ENCODE data around the gene SLC25A13. TPM values are rescaled to one million over a fixed set of nuclear protein-coding genes. Genes with fewer than 3 reads are reported as not detected.

SLC25A13 gene
- total RNA-seq, 1 donor from 2014 or later = 10.5 TPM

DNA sequence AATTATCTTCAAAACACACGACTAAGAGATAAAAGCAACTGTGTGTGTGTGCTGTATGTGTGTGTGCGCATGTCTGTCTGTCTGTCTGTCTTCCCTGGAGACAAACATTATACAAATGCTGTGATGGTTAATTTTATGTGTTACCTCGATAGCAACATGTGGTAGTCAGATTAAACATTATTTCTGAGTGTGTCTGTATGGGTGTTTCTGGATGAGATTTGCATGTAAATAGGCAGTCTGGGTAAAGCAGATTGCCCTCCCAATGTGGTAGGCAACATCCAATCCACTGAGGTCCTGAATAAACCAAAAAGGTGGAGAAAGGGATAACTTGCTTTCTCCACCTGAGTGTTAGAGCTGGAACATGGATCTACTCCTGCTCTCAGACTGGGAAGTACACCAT lies 67.9 kb downstream of the SLC25A13 start:
- no peak for DNase-seq (ENCODE audit: low spot score)
- intact Hi-C loops (cut with DNase I) = no loop called here

DNA sequence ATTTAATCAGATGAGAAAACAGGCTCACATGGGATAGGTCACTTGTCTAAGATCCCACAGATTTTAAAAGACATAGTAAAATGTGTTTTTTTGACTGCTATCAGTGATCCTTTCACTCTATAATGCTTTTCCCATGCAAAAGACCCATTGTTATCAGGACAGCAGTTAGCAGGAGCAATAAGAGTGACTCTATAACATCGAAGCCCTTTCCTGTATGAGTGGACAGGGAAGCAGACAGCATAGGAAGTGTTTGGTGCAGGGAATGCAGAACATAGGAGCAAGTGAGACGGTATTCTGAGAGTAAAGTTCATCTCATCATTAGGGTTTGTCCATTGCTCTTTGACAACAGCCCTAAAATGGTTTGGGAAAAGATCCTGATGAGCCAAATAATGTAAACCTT lies 68.5 kb downstream of the SLC25A13 start:
- no peak for DNase-seq (ENCODE audit: low spot score)
- intact Hi-C loops (cut with DNase I) = no loop called here

DNA sequence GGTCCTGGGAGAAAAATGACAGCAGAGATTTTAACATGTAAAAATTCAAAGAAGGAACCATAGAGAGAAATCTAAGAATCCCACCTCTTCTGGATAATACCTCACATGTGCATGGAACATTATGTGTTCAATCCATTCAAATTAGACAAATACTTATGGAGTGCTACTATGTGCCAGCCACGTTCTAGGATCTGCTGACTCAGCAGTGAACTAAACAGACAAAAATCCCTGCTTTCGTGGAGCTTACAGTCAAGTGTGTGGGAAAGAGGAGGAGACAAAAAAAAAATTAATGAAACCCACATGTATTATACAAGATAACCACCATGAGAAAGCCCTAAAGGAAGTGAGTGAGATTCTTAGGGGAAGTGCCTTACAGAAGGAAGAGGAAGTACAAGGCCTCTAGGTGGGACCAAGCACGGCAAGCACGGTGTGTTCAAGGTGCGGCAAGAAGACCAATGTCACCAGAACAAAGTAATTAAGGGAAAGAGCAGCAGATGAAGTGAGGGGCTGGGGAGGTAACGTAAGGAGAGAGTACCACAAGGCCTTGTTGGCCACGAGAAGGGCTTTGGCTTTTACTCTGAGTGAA lies 71.0 kb downstream of the SLC25A13 start:
- intact Hi-C loops (cut with DNase I) = no loop called here
- DNase-seq (ENCODE audit: low spot score) = no peak

DNA sequence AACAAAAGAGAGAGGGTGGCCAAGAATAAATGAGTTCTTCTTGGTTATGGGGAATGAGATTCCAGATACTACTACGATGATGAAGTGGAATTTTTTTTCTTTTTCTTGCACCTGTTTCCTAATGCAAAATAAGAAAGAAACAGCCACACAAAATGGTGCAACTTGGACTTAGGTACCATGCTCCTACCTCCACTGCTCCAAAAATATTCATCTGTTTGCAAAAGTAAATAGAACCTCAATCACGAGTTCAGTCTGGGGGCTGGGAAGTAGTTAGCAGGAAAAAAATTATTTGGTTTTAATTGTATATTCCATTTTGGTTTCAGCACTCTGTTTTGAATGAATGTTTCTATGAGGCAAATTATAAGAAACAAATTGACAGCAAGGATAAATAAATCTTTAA lies 73.5 kb downstream of the SLC25A13 start:
- intact Hi-C loops (cut with DNase I) = no loop called here
- DNase-seq (ENCODE audit: low spot score) = no peak

DNA sequence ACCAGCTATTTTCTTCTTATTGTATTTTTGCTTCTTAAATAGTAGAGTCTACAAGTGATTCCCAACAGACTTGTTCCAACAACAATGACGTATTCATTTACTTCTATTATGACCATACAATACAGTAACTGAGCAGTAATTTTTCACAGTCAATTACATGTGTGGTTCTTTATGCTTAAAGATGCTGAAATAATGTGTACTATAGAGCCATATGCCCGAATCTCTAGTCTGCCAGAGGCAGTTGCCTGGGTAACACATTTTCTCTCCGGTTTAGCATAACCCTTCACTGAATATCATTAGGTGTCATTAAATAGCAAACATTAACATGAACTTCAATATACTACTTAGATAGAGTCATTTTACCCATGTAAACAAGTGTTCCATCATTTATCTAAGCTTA lies 75.0 kb downstream of the SLC25A13 start:
- no peak for DNase-seq (ENCODE audit: low spot score)
- intact Hi-C loops (cut with DNase I) = no loop called here

DNA sequence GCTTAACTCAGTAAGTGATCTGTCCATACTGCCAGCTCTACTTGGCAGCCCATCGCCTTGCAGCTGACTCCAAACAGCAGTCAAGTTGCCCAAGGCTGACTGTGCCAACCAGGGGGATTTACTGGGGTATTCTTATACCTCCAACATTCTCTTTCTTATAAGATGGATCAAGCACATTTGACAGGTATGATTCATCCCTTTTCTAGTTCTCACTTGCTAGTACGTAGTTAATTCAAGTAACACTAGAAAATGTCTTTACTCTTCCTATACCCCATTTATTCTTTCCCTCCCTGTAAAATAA lies 77.0 kb downstream of the SLC25A13 start:
- intact Hi-C loops (cut with DNase I) = no loop called here
- DNase-seq (ENCODE audit: low spot score) = no peak

DNA sequence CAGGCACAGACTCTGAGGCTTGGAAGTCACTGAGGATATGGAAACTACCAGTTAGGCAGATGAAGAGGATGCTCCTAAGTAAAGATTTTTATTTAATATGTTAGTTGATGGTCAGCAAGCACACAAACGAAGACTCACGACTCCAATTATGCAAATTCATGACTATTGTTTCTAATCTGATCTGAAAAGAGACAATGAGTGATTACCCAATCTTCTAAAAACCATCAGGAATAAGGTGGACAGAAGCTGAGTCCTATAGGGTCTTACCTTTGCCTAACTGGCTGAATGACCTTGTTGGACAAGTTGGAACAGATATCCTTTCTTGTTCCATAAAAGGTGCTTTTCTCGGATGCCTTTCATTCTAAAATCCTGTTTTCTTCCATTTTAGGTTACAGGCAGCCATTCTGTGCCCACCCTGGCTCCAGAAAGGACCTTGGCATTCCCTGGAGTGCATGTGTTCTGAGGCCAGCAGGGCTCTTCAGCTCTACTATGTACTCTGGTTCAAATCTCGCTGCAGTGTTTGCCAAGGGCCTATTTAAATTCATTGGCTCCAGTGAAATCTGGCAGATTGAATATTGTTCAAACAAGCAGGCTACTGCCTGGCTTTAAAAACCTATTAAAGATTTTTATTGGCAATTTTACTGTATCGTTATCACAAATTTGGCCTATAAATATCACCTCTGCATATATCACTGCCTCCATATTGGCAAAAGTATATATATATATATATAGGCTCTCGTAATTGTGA lies 77.5 kb downstream of the SLC25A13 start:
- DNase-seq (ENCODE audit: low spot score) = no peak
- intact Hi-C loops (cut with DNase I) = no loop called here

DNA sequence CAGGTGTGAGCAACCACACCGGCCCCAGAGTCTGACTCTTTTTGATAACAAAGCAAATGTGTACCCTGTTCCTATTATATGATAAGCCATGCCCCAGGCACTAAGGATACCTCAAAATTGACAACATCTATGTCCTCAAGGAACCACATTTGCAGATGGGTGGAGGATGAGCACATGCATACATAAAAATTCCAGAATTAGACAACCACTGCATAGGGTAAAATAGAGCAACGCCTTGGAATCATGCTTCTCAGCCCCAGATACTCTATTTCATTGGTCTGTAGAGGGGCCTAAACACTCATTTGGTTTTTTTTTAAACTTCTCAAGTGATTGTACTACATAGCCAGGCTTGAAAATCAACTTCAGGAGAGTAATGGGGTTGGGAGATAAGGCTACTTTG lies 78.7 kb downstream of the SLC25A13 start:
- intact Hi-C loops (cut with DNase I) = no loop called here
- no peak for DNase-seq (ENCODE audit: low spot score)

DNA sequence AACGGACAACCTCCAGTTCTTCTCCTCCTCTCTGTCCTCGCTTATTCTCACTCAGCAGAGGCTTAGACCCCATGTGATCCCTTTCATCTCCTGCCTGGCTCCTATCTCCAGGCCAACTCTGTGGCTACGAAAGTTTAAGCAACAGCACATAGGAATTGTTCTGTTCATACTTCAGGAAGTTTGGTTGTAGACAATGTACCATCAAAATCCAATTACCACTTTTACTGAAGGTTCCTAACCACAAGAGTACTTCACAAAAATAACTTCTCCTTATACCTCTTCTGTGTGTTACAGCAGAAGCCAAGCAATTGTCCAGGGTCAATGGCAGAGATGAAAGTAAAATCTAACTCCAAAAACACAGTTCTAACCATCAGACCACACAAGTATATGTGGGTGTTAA lies 80.0 kb downstream of the SLC25A13 start:
- DNase-seq (ENCODE audit: low spot score) = no peak
- intact Hi-C loops (cut with DNase I) = no loop called here

DNA sequence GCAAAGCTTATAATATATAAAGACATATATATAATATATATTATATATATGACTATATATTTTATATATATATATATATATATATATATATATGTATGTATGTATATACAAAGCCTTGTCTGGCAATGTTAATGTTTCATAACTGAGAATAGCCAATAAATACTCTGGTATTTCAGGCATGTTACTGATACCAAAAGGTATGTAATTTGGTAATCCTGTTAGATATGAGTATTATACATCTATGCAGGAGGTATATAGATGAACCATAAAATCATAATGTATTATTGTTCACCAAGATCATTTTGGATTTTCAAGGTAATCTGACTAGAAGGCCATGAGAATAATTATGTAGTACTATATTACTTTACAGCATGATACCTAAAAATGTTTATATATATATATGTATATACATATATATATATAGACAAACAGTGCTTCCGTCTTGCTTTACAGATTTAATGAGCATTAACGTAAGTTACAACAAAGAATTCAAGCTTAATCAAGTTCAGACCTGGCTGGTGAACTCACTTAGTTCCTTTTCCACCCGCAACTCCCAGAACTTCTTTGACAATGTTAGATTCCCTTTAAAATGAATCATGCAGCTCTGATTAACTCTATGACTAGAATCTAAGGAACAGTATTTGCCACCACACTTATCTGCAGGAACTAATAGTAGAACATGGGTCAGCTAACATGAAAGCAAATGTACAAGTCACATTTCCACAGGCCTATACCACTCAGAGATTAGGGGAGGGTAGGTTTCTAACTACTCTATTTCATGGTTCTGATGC lies 82.7 kb downstream of the SLC25A13 start:
- no peak for DNase-seq (ENCODE audit: low spot score)
- intact Hi-C loops (cut with DNase I) = loop anchor here (5.0 kb wide), 1 partner anchor 83 kb away; the partner anchor contains the start of gene SLC25A13

DNA sequence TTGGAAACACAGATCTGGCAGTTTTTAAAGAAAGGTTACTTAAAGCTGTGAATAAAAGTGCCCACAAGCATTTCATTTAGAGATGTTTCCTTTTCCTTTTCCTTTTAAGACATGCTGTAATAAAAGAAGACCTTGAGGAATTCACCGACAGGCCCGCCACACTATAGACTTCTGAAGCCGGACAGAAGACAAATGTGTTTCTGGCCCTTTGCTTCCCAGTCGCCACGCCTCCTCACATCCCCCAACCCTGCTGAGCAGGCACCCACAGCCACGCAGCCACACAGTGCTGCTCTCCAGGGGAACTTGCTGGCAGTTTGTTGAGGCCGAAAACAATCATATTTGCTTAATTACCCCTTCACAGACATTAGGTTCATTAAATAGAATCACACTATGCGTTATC lies 83.4 kb downstream of the SLC25A13 start:
- intact Hi-C loops (cut with DNase I) = loop anchor here (5.0 kb wide), 1 partner anchor 84 kb away; the partner anchor contains the start of gene SLC25A13
- no peak for DNase-seq (ENCODE audit: low spot score)

DNA sequence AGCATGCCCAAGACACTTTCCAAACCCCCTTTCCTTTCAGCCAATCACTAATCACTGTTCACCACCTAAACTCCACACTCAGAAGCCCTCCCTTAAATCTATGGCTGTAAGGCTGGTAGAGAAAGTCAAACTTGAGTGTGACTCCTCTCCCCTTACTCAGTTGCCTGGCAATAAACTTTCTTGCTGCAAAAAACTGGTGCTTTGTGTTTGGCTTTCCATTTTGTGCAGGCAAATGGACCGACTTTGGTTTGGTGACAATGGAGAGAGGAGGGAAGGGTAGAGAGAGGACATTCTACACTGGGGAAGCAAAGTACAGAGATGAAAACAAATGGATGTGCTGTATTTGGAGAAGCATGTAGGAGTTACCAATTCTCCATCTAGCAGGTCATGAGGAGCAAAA lies 84.9 kb downstream of the SLC25A13 start:
- no peak for DNase-seq (ENCODE audit: low spot score)
- intact Hi-C loops (cut with DNase I) = loop anchor here (5.0 kb wide), 1 partner anchor 85 kb away; the partner anchor contains the start of gene SLC25A13

DNA sequence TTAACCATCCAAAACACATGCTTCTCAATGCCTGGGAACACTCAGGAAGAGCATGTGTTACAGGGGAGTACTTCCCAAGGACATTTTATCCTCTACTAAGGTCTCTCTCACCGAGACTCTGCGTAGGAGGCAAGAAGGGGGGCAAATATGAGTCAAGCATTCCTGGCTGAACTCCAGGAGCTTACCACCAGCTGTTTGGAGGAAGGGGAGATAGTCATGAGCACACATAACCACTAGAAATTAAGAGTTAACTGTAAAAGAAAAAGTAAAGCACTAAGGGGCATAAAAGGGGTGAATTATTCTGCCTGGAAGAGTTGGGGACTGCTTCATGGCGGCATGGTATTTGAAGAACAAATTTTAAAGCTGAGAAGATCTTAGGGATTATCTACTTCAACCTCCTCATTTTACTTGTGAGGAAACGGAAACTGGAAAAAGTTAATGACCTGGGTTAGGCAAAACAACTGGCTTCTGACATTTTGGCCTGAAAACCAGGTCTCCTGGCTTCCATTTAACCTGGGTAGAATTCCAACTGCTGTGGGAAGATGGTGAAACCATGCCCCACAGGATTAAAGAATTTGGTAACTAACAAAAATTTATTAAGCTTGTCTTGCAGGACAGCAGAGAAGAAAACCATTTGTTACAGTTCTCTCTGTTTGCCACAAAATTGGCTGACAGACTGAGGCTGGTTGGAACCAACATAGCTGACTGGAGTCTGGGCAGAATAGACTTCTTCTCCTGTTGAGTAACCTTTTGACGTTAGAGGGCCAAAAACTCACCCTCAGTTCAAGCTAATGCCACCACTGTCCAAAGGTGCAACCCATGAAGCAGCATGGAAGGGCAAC lies 85.5 kb downstream of the SLC25A13 start:
- intact Hi-C loops (cut with DNase I) = loop anchor here (5.0 kb wide), 1 partner anchor 86 kb away; the partner anchor contains the start of gene SLC25A13

DNA sequence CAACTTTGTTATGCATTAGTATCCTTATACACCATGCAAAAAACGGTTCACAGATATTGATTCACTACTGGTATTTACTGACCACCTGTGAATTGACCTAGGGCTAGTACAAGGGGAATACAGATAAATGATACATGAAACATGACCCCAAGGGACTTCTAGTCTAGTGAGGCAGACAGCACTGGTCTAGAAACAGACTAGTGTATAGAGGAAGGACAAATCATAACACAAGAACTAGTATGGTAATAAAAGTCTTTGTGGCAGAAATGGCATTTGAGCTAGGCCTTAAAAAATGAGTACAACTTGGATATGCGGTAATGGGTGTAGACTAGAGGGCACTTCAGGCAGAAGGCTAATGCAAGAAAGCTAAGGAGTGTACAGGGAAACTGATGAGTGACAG lies 86.6 kb downstream of the SLC25A13 start:
- intact Hi-C loops (cut with DNase I) = loop anchor here (5.0 kb wide), 1 partner anchor 87 kb away; the partner anchor contains the start of gene SLC25A13
- no peak for DNase-seq (ENCODE audit: low spot score)

More for the DNA sequence above, 85.5 kb downstream of the SLC25A13 start:
- no peak for DNase-seq (ENCODE audit: low spot score)

DNA sequence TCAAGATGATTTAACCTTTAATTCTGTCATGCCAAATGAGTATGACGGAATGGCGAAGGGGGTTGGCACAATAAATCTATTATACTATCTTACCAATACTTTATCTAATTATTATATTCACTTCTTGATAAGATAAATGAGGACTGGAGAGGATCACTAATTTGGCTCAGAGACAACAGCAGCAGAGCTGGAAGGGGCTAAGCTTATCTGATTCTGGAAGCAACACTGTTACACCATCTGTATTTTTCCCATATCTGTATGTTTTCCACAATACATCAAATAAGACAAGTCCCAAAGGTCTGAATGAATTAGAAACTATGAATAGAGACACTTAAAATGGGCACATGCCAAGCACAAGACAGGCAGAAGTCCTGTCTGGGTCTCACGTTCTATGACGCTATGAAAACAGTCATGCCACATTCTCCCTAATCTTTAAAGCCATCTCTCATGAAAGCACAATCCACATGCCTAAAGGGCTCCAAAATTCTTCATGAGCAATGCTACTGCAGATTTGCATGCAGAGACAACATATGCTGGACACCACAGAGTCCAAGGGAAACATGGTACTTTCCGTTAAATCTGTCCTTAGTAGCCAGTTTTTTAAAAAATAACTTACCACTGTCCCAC lies 88.3 kb downstream of the SLC25A13 start:
- DNase-seq (ENCODE audit: low spot score) = no peak
- intact Hi-C loops (cut with DNase I) = no loop called here

DNA sequence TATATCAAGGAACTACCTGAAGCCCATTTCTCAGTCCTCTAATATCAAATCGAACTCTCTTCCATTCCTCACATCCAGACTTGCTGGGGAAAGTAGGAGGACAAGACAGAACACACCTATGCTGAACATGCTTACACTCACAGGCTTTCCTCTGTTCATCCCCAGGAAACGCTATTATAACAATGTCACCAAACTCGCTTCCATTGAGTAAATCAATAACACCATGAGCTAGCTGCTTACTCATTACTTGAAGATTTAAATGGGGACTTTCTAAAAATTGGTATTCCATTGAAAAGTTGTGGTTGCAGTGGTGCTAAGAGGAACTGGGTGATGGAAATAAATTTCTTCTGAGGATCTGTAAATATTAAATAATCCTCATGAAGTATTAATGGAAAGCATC lies 88.8 kb downstream of the SLC25A13 start:
- intact Hi-C loops (cut with DNase I) = no loop called here
- DNase-seq (ENCODE audit: low spot score) = no peak

DNA sequence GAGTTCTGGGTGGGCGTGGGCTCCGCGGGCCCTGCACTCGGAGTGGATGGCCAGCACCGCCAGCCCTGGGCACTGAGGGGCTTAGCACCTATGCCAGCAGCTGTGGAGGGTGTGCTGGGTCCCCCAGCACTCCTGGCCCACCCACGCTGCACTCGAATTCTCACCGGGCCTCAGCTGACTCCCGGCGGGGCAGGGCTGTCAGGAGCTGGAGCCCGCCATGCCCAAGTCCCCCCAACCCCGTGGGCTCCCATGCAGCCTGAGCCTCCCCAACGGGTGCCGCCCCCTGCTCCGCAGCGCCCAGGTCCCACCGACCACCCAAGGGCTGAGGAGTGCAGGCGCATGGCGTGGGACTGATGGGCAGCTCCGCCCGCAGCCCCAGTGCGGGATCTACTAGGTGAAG lies 93.1 kb downstream of the SLC25A13 start:
- intact Hi-C loops (cut with DNase I) = no loop called here
- DNase-seq (ENCODE audit: low spot score) = no peak

DNA sequence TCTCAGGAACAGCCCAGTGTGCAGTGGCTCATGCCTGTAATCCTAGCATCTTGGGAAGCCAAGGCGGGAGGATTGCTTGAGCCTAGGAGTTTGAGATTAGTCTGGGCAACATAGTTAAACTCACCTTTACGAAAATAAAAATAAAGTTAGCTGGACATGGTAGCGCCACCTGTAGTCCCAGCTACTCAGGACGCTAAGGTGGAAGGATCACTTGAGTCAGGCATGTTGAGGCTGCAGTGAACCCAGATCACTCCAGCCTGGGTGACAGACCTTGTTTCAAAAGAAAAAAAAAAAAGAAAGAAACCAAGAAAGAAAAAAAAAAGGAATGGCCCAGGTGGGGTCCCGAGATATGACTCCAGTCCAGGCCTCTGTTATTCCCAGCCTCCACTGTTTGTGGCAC lies 96.6 kb downstream of the SLC25A13 start:
- intact Hi-C loops (cut with DNase I) = no loop called here
- no peak for DNase-seq (ENCODE audit: low spot score)

DNA sequence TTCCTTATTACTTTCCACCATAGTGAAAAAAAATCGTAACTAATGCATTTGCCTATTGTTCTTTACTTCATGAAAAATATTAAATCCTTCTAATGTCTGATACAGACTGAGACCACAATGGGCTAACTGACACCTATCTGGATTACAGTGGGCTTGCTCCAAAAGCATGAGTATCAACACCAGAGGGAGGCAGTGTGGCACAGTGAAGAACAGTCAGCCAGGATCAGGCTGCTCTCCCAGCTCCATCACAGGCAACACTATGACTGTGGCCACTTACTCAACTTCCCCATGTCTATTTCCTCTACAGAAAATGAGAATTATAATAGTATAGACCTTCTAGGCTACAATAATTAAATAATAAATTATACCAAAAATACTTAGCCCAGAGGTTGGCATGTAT lies 97.2 kb downstream of the SLC25A13 start:
- DNase-seq (ENCODE audit: low spot score) = no peak
- intact Hi-C loops (cut with DNase I) = no loop called here
